ENCODE data around the gene DYRK1A.

DNA sequence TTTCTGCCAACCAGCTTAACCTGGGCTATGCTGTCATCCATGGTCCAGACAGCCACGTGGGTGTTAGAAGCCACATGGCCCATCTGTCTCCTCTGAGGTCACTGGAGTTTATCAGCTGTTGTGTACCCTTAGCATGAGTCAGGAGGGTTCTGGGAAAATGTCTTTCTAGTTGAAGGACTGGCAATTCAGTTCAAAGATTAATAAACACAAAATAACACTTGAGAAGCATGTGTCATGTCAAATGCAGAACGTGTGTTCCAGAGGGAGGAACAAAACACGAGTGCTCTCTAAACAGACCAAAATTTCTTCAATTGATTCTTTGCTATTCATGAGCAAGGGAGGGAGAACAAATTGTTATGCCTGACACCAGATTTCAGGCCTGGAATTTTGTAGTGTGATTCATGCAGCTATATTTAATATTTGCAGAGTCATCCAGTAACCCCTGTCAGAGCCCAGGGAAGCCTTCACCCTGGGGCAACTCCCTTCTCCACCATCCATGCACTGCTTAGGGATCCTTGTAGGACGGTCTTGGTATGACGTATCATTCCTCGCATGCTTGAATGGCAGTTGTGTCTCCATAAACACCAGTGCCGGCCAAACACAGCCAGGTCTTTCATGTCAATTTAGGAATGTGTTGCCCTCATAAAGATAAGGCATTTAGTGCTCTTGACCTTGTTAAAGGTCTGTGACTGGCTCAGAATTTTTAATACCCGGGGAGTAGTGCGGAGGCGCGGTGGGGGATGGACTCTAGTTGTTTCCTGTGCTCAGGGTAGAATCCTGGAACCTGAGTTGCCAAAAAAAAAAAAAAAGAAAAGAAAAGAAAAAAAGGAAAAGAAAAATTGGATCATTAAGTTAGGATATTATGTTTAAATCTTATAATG lies 27.7 kb upstream of the DYRK1A start:
- TF ChIP-seq, protein P1, sequence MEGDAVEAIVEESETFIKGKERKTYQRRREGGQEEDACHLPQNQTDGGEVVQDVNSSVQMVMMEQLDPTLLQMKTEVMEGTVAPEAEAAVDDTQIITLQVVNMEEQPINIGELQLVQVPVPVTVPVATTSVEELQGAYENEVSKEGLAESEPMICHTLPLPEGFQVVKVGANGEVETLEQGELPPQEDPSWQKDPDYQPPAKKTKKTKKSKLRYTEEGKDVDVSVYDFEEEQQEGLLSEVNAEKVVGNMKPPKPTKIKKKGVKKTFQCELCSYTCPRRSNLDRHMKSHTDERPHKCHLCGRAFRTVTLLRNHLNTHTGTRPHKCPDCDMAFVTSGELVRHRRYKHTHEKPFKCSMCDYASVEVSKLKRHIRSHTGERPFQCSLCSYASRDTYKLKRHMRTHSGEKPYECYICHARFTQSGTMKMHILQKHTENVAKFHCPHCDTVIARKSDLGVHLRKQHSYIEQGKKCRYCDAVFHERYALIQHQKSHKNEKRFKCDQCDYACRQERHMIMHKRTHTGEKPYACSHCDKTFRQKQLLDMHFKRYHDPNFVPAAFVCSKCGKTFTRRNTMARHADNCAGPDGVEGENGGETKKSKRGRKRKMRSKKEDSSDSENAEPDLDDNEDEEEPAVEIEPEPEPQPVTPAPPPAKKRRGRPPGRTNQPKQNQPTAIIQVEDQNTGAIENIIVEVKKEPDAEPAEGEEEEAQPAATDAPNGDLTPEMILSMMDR (IDR thresholded peaks at IDR 0.05), result no peak
- TF ChIP-seq POLR2A (IDR thresholded peaks at IDR 0.05), result no peak

Data from prostate gland (tissue), 2 donors.